HG02588 (cell line): ENCODE measurements around the gene RPL11.
A peak's percentile ranks its signal among the peaks of the same experiment; 100 is the strongest.
"Not testable (repeated sequence)": the region's sequence is repeated elsewhere in the genome, so short reads cannot be mapped to it uniquely, and the experiment has no call there.

Experiments used
- ATAC-seq: cut with Tn5 transposase; IDR thresholded peaks from one replicate; pipeline ENCODE4 v1.9.1; 2021; ENCODE audit warnings: mild to moderate bottlenecking, moderate library complexity; ENCODE audit not compliant: unreplicated experiment

The RPL11 gene

DNA sequence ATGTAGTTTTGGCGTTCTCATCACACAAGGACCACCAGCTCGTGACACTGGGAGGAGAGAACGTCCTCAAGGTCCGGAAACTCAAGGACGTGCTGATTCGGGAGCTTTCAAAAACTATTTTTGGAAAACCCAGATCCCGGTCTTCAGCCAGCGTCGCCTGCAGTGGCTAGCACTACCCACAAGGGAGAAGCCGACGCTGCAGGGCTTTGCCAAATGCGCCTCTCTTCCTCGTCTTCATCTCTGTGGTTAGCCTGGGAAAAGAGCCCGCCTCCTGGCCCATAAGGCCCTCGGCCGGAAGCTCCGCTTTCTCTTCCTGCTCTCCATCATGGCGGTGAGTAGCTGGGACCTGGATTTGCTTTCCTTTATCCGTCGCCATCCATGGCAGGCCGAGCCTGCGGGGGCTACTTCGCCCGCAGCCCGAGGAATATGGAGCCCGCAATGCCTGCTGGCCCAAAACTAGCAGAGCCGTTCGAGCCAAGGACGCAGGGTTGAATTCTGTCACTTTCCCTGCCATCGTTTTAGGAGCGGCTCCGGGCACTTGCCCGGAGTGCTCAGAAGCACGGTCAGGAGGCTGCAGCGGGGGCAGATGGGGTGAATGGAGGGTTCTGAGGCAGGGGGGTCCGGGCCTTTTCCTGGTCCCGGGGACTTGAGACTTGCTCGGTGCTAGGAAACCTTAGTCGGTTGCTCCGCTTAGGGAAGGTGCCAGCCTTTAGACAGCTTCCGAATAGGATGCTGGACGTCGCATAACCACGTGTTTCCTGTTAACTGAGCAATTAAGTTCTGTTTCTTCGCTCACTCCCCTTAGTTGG lies at the start of gene RPL11:
Gene RPL11 (plus strand): TSS at position 308 of the 809 bp plus-strand sequence. CDS start 18 bp downstream, at position 326.
- peak; percentile 93 for ATAC-seq

DNA sequence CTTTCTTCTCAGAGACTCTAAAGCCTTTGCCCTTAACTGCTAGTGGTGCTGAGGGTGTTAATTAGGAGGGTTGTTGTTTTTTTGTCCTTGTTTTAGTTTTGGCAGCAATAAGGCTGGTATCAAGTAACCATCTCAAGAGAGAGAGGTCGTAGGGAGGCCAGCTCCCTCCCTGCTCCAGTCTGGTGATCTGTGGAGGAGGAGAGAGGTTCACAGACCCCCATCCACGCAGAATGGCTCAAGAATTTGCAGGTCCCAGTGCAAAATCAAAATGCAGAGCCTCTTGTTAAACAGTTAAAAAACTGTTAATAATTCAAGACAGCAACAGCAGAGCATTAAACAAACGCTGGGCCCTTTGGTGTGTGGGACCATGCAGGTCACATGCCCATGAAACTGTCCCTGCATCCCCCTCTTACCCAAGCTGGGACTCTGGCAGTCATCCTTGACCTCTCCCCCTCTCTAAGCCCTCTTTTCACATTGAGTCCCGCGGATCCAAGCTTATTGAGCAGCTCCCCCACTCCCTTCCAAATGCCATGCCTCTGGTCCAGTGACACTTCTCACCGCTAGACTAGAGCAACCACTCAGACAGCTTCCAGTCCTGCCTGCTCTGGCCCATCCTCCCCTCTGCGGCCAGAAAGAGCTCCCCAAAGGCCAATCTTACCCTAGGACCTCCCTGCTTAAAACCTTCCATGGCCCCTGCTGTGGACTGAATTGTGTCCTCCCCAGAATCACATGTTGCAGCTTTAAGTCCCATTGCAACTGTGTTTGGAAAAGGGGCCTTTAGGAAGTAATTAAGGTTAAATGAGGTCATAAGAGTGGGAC lies 47.7 kb upstream of the RPL11 start:
- ATAC-seq, result no peak

GRCh38 chr1:23644555-23644866 lies 47.1 kb upstream of the RPL11 start:
- ATAC-seq, result no peak

DNA sequence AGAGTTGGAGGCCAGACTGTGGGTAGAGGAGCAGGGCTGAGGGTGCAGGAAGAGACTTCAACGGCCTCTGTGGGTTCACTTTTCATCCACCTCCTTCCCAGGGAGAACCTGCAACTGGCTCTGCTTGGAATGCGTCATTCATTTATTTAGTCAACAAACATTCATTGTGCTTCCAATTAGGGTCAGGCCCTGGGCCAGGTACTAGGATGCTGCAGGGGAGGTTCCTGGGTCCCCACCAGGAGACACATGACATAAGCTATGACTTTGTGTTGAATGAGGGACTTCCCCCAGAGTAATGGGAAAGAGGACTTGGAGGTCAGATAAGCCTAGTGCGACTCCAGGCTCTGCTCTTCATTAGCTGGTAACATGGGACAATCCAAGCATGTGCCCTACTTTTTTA lies 46.3 kb upstream of the RPL11 start:
- no peak for ATAC-seq

DNA sequence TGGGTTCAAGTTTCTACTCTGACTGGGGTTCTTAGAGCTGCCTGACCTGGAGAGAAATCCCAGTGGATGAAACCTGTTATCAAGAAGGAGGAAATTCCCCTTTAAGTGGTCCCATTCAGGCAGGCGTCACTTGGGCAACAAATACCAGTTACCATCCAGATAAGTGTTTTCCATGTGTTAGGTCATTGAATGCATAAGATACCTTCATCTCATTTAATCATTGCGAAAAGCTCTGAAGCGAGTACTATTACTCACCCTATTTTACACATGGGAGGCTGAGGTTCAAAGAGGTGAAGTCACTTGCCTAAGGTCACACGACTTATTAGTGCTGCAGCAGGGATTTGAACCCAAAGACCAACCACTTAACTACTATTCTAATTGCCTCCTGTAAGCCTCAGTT lies 45.5 kb upstream of the RPL11 start:
- no peak for ATAC-seq

DNA sequence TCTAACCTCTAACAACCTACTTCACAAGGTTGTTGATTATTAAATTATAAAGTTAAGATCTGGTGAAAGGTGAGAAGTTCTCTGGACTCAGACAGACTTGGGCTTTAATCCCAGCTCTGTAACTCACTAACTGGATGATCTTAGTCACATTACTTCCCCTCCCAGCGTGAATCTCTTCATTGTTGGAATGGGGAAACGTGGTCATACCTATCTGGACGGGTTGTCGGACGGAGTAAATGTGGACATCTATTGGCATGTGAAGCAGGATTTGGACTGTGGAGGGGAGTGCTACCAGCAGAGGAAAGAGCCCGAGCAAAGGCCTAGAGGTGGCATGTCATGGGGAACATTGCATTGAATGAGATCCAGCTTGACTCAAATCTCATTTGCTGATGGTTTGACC lies 45.1 kb upstream of the RPL11 start:
- no peak for ATAC-seq

GRCh38 chr1:23648576-23648975 lies 43.0 kb upstream of the RPL11 start:
- no peak for ATAC-seq

DNA sequence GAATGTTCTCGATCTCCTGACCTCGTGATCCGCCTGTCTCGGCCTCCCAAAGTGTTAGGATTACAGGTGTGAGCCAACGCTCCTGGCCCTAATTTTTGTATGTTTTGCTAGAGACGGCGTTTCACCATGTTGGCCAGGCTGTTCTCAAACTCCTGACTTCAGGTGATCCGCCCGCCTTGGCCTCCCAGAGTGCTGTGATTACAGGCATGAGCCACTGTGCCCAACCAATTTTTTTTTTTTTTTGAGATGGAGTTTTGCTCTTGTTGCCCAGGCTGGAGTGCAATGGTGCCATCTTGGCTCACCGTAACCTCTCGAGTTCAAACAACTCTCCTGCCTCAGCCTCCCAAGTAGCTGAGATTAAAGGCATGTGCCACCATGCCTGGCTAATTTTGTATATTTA lies 42.4 kb upstream of the RPL11 start:
- ATAC-seq, result not testable (repeated sequence)

DNA sequence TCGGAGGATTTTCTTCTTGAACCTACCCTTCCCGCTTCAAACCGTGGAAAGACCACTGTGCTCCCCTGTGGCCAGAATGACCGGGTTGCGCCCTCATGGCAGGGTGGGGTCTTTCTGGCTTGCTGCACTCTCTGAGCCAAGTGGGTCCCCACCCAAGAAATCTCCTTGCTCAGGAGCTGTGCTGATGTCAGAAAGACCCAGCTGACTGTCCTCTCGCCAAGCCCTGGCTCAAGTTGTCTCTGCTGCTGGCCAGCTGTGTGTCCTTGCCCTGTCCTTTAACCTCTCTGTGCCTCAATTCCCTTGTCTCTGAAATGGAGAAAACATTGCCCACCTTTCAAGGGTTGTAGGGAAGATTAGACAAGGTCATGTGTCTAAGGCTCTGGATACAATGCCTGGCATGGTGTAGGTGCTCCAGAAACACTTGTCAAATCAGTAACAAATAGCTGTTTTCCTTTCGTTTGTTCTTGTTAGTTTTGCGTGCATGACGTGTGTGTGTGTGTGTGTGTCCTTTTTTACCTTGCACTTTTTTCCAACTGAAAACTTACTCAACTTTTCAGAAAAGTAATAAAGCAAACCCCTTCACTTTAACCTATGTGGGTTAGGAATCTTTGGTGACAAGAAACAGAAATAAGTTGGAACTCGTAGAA lies 41.1 kb upstream of the RPL11 start:
- ATAC-seq, result no peak

DNA sequence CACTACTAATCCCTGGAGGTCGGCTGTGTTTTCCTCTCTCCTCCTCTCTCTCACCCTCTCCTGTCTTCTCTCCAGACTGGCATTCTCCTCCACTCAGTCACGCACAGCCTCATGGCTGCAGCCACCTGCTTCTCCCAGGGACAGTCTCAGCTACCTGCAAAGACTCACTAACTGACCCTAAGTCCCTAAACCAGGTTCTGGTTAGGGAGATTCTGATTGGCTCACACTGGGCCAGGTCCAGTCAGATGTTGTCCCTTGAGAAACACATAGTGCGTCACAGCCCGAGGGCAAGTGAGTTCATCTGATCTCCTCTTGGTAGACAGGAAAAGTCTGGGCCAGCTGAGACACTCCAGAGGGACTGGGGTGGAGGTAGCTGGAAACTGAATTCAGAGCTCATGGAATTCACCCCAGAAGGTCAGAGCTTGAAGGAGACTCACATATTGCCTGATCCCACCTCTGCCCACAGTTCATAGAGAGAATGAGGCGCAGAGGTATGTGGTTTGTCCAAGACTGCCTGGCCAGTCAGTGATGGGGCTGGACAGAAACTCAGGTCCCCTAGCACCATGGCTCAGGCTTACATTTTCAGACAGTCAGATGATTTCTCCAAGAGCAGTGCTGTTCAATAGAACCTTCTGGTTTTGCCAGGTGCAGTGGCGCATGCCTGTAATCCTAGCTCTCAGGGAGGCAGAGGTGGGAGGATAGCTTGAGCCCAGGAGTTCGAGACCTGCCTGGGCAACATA lies 40.4 kb upstream of the RPL11 start:
- no peak for ATAC-seq

DNA sequence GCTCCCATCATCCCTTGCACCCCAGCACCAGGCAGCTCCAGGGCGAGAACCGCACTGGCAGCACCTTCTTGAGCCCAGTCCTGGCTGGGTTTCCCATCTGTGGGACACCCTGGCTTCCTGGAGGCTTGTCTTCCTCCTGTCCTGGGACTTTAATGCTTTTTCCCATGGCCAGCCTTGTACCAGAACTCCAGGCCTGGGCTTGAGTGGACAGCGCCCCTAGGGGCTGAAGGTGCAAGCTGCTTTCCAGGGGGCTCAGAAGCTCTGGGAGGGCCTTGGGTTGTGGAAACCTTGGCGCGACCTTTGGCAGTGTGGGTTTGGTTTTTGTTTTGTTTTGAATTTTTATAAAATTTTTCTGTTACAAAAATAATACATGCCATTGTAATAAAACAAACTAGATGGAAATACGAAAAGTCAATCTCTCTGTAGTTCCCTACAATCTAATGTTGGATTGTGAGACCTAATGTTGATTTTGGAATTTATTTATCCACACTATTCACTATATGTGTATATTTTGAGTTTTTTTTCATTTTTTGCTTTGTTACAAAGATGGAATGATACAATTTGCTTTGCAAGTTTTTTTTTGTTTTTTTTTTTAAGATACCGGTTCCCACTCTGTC lies 33.8 kb upstream of the RPL11 start:
- ATAC-seq, result no peak

DNA sequence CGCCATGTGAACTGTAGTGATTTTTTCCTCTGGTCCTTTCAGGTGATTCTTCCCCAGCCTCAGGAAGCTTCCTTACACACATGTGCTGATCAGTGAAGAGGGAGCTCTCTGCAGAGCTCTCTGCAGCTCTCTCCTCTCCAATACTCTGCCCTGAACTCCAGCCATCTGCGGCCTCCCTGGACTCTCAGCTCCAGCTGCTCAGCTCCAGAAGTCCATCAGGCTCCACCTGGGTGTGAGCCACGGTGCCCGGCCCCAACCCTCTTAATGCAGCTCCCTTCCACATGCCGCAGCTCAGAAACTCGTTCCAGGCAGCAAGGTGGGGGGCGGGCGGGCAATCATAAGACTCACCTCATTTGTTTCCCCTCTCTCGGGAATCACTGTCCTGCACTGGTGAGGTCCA lies 30.9 kb upstream of the RPL11 start:
- no peak for ATAC-seq

DNA sequence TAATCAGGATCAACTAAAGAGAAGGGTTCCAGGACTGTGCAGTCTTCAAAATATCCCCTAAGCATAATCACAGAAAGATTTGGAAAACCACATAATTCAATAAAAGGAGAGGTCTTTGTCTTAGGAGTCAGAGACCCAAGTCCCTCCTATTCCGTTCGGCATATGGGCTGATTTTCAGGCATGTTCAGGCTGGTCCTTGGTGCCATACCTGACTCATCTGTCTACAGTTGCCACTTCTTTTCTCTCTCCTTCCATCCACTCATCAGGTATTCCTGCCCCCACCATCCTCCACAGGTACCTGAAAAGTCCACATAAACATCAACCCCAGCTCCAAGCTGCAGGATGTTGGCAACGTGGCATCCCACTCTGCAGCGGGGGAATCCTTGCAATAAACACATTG lies 29.7 kb upstream of the RPL11 start:
- no peak for ATAC-seq

DNA sequence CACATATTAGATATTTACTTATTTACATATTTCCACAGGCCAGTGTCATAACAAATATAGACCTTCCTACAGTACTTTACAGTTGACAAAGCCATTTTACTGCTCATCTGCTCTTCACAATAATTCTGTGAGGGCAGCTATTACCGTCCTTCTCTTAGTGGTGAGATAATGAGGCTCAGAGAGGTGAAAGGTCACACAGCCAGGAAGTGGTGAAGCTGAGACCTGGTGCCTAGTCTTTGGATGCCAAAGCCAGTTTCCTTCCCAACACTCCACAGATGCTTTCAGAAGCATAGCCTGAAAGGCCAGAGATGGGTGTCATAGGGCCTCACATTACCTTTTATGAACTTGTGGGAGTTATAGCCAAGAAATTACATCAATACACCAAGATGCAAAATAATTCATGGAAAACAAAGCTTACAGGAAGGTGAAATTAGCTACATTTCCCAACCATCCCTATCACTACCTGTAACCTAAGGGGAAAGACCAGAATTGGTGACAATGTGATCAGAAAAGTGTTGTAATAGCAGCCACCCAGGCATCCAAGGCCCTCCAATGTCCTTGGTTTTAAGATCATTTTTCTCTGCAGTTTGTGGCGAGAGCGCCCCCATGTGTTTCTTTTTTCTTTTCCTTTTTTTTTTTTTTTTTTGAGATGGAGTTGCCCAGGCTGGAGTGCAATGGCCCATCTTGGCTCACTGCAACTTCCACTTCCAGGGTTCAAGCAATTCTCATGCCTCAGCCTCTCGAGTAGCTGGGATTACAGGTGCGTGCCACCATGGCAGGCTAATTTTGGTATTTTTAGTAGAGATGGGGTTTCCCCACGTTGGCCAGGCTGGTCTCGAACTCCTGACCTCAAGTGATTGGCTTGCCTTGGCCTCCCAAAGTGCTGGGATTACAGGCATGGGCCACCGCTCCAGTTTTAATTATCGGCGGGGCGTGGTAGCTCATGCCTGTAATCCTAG lies 26.5 kb upstream of the RPL11 start:
- ATAC-seq, result no peak

- ATAC-seq, result no peak
Observed at GRCh38 chr1:23667411-23667810, 24.2 kb upstream of the RPL11 start.

DNA sequence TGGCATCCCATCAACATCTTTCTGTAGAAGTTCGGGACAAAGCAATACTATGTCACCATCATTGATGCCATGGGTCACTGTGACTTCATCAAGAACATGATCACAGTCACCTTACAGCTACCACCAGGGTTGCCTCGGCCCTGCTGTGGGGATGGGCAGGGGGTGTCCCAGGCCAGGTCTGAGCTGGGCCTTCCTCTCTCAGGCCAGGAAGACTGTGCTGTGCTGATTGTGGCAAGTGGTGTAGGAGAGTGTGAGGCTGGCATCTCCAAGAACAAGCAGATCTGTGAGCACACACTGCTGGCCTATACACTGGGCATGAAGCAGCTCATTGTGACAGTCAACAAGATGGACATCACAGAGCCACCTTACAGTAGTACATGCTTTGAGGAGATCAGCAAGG lies 20.9 kb upstream of the RPL11 start:
- no peak for ATAC-seq

- ATAC-seq, result no peak
Observed at GRCh38 chr1:23673086-23673813, 18.4 kb upstream of the RPL11 start.

GRCh38 chr1:23679815-23680214 lies 11.8 kb upstream of the RPL11 start:
- ATAC-seq, result no peak

- ATAC-seq, result no peak
Observed at GRCh38 chr1:23682946-23683345, 8.7 kb upstream of the RPL11 start.
